ENCODE data around the gene CPPED1.

- TF ChIP-seq EZH2 (IDR thresholded peaks at IDR 0.05), result no peak
- TF ChIP-seq POLR2AphosphoS5 (IDR thresholded peaks at IDR 0.05; ENCODE audit: borderline replicate concordance, low read depth, low read length), result no peak
These were observed 126.2 kb downstream of the CPPED1 start for GRCh38 chr16:12677502-12677901.
